ENCODE measurements around the gene TEX9. TPM values are rescaled to one million over a fixed set of nuclear protein-coding genes. Genes with fewer than 3 reads are reported as not detected.
A peak's percentile ranks its signal among the peaks of the same experiment; 100 is the strongest.

Gene TEX9
- total RNA-seq, 1 experiment from 2014 or later: 10.8 TPM

GRCh38 chr15:56428821-56429458 lies 63.7 kb downstream of the TEX9 start:
- in situ Hi-C loops (cut with HindIII; ENCODE audit: low sequenced_read_pairs): no loop called here
- DNase-seq (ENCODE audit: low spot score): peak; percentile 52

DNA sequence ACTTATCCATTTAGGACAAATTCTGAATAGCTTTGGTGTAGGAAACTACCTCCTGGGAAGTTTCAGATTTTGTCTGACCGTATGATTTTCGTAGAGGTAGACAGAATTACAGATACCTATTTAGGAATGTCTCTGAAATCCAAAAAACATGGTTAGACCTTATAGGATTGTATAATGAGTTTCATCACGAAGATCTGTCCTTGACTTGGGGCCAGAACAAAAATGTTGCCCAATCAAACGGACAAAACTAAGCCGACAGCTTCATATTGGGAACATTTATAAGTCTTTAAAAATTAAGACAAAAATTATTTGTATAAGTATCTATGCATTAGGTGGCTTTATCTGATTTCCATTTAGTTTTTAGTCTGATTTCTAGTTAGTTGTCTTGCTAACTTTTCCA lies 67.1 kb downstream of the TEX9 start:
- in situ Hi-C loops (cut with HindIII; ENCODE audit: low sequenced_read_pairs): no loop called here
- DNase-seq (ENCODE audit: low spot score): no peak

GRCh38 chr15:56440214-56440770 lies 75.1 kb downstream of the TEX9 start:
- DNase-seq (ENCODE audit: low spot score): no peak
- in situ Hi-C loops (cut with HindIII; ENCODE audit: low sequenced_read_pairs): no loop called here

DNA sequence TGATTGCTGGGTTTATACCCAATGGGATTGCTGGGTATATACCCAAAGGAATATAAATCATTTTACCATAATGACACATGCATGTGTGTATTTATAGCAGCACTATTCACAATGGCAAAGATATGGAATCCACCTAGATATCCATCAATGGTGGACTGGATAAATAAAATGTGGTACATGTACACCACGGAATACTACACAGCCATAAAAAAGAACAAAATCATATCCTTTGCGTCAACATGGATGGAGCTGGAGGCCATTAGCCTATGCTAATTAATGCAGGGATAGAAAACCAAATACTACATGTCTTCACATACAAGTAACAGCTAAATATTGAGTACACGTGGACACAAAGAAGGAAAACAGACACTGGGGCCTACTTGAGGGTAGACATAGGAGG lies 77.1 kb downstream of the TEX9 start:
- in situ Hi-C loops (cut with HindIII; ENCODE audit: low sequenced_read_pairs): no loop called here
- DNase-seq (ENCODE audit: low spot score): no peak

- in situ Hi-C loops (cut with HindIII; ENCODE audit: low sequenced_read_pairs): no loop called here
- no peak for DNase-seq (ENCODE audit: low spot score)
Measured at GRCh38 chr15:56445746-56446145, 80.5 kb downstream of the TEX9 start.

- in situ Hi-C loops (cut with HindIII; ENCODE audit: low sequenced_read_pairs): no loop called here
- DNase-seq (ENCODE audit: low spot score): no peak
Measured at GRCh38 chr15:56454836-56455235, 89.6 kb downstream of the TEX9 start.

GRCh38 chr15:56456229-56456628 lies 91.0 kb downstream of the TEX9 start:
- DNase-seq (ENCODE audit: low spot score): no peak
- in situ Hi-C loops (cut with HindIII; ENCODE audit: low sequenced_read_pairs): no loop called here

GRCh38 chr15:56459096-56459495 lies 93.9 kb downstream of the TEX9 start:
- no peak for DNase-seq (ENCODE audit: low spot score)
- in situ Hi-C loops (cut with HindIII; ENCODE audit: low sequenced_read_pairs): no loop called here

GRCh38 chr15:56460071-56460470 lies 94.8 kb downstream of the TEX9 start:
- no peak for DNase-seq (ENCODE audit: low spot score)
- in situ Hi-C loops (cut with HindIII; ENCODE audit: low sequenced_read_pairs): no loop called here

GRCh38 chr15:56460947-56461346 lies 95.7 kb downstream of the TEX9 start:
- in situ Hi-C loops (cut with HindIII; ENCODE audit: low sequenced_read_pairs): no loop called here
- no peak for DNase-seq (ENCODE audit: low spot score)

GRCh38 chr15:56464893-56465520 lies 99.8 kb downstream of the TEX9 start, which contains the start of gene MNS1:
MNS1 (minus strand) TSS chr15:56465137; CDS start chr15:56464972, 165 bp downstream.
- in situ Hi-C loops (cut with HindIII; ENCODE audit: low sequenced_read_pairs): no loop called here
- DNase-seq (ENCODE audit: low spot score): peak; percentile 96

- DNase-seq (ENCODE audit: low spot score): no peak
- in situ Hi-C loops (cut with HindIII; ENCODE audit: low sequenced_read_pairs): no loop called here
Measured at GRCh38 chr15:56467616-56468015, 102.4 kb downstream of the TEX9 start.

- in situ Hi-C loops (cut with HindIII; ENCODE audit: low sequenced_read_pairs): no loop called here
- DNase-seq (ENCODE audit: low spot score): no peak
Measured at GRCh38 chr15:56468401-56468800, 103.2 kb downstream of the TEX9 start.

DNA sequence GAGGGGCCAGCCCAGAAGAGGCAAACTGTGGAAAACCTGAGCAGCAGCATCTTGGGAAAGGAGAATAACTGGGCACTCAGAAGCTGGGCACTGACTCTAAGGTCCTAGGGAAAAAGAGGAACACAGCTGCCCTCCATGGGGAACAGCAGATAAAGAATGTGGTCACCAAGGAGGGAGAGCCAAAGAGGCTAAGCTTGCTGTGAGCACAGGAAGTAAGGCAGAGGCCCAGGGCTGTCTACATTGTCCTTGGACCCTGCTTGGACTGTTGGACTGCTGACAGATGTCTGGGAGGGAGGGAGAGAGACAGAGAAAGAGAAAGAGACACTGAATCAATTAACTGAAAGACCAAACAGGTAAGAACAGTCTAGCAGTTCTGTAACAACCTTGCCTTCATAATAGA lies 104.3 kb downstream of the TEX9 start:
- in situ Hi-C loops (cut with HindIII; ENCODE audit: low sequenced_read_pairs): no loop called here
- no peak for DNase-seq (ENCODE audit: low spot score)

DNA sequence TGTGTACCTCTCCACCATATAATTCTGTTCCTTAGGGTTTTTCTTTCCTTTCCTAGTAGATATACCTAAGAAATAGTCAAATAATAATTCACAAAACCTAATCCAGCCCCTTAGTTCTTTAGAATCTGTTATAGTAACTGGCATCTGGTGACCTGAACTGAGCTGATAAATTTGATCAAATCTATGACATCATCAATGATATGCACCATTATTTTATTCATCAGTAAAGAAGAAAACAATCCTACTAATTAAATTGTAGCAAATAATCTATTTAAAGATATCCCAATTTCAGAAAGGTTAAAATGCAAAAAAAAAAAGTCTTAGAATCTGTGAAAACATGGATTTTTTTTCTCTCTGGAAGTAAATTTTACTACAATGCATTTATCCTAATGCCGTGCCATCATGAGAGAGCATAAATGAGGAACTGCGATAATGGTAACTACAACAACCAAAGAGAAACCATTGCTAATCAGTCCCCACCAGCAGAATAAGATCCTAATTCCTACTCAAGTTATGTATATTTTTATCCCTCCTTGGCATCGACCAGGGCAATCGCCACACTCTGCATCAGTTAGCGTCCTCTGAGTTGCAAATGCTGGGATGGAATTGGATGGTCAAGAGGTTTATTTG lies 106.3 kb downstream of the TEX9 start:
- DNase-seq (ENCODE audit: low spot score): no peak
- in situ Hi-C loops (cut with HindIII; ENCODE audit: low sequenced_read_pairs): no loop called here

- peak; percentile 65 for DNase-seq (ENCODE audit: low spot score)
- in situ Hi-C loops (cut with HindIII; ENCODE audit: low sequenced_read_pairs): no loop called here
Measured at GRCh38 chr15:56472278-56472677, 107.1 kb downstream of the TEX9 start.

GRCh38 chr15:56473017-56473416 lies 107.8 kb downstream of the TEX9 start:
- in situ Hi-C loops (cut with HindIII; ENCODE audit: low sequenced_read_pairs): no loop called here
- no peak for DNase-seq (ENCODE audit: low spot score)

DNA sequence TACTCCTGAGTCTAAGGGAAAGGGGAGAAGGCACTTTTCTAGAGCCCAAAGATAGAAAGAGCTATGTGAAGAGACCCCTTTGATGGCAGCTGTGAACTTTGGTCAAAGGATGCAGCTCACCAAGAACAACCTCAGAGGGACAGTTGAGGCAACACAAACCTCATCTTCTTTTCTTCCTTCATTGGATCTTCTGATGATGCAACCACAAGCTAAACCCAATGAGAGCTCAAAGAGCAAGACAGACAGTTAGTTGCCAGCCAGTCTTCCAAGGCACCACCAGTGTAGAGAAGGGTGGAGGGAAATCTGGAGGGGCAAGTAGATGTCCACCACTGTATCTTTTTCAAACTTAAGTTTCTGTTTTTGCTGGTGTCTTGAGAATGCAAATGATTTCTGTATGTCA lies 110.1 kb downstream of the TEX9 start:
- in situ Hi-C loops (cut with HindIII; ENCODE audit: low sequenced_read_pairs): no loop called here
- DNase-seq (ENCODE audit: low spot score): no peak
